ENCODE measurements around the gene COL25A1.

DNA sequence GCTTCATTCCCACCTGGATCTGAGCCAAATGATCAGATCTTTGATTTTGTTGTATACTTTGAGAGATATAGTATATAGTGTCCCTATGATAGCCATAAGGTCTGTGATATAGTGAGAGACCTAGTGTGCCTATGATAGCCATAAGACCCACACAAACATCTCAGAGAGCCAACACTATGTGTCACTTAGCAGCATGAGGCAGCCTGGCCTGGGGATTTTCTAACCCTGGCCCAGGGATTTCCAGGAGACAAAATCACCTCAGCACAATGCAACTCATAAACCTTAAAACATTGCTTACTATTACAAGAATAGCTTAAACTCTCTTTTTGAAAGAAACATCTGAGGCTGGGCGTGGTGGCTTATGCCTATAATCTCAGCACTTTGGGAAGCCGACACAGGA is 23.2 kb upstream of the COL25A1 start:
- TF ChIP-seq EZH2phosphoT487 (IDR thresholded peaks at IDR 0.05; ENCODE audit: insufficient read depth, low read depth), result no peak
- TF ChIP-seq EZH2 (IDR thresholded peaks at IDR 0.05; ENCODE audit: insufficient read depth, poor library complexity, severe bottlenecking), result no peak
